A549 (cell line): ENCODE measurements around the gene TCF4.

ENCODE experiments used
- CEBPB ChIP-seq, 2 experiments: fragments of >200 bp in 1 of 2; sonication (Bioruptor Twin) in 1 of 2; formaldehyde crosslinking in 1 of 2; IDR thresholded peaks; 2 replicates each; pipeline ENCODE4 v1.6.1; 2012 to 2016
- POLR2A ChIP-seq: IDR thresholded peaks from 2 replicates; pipeline ENCODE4 v1.6.1; 2012; ENCODE audit warnings: mild to moderate bottlenecking, low read length
- TF ChIP-seq, protein P1 (sequence below): fragments of >200 bp; sonication (Bioruptor Twin); formaldehyde crosslinking; IDR thresholded peaks from 3 replicates; pipeline ENCODE4 v1.5.1; 2016

DNA sequence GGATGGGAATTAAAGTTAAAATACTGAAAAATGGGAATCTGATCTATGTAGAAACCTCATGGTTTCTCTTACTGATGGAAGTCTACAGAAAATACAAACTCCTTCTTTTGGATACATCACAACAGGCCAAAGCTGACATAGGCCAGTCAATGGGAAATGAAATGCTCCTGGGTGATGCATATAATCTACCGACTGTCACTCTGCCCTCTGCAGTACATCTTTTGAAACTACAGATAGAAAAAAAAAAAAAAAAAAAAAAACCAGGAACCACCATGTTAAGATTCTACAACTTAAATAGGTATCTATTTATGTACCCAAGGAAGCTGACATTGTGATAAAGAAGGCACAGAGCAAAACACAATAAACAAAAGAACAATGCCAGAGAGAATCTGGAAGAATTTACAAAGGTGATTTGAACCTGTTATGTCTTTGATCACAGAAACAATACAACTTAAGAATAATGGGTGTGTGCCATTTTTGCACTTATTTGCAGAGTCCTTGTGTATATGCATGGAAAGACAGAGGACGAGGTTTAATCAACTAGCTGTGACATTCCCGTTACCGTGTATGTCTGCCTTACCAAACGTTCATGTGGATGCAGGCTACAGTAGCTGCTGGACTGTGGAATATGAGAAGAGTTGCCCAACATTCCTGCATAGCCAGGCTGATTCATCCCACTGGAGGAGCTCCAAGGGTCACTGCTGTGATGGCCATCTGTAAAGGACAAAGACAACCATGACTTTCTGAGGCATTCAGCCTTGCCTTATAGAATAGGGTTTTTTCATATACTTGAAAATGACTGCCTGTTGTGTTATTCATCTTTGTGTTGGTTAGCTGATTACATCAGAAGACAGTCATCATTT is 312.7 kb downstream of the TCF4 start:
- TF ChIP-seq POLR2A (no peak), CEBPB (IDR thresholded peaks at IDR 0.05) (peak; percentile 59 to 65; a peak in 2 of 4 replicates)
- TF ChIP-seq, protein P1, sequence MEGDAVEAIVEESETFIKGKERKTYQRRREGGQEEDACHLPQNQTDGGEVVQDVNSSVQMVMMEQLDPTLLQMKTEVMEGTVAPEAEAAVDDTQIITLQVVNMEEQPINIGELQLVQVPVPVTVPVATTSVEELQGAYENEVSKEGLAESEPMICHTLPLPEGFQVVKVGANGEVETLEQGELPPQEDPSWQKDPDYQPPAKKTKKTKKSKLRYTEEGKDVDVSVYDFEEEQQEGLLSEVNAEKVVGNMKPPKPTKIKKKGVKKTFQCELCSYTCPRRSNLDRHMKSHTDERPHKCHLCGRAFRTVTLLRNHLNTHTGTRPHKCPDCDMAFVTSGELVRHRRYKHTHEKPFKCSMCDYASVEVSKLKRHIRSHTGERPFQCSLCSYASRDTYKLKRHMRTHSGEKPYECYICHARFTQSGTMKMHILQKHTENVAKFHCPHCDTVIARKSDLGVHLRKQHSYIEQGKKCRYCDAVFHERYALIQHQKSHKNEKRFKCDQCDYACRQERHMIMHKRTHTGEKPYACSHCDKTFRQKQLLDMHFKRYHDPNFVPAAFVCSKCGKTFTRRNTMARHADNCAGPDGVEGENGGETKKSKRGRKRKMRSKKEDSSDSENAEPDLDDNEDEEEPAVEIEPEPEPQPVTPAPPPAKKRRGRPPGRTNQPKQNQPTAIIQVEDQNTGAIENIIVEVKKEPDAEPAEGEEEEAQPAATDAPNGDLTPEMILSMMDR = no peak; the same call in 1 of the 3 replicates
